Erythroblast (primary cell): ENCODE measurements around the gene EIF4H.

Source experiments
- GATA1 ChIP-seq: IDR thresholded peaks from 2 replicates; pipeline ENCODE4 v1.6.1; 2011; ENCODE audit warnings: low read depth, mild to moderate bottlenecking, control low read depth, low read length, moderate library complexity
- POLR2A ChIP-seq: IDR thresholded peaks from 2 replicates; pipeline ENCODE4 v1.6.1; 2011; ENCODE audit warnings: mild to moderate bottlenecking, low read length

DNA sequence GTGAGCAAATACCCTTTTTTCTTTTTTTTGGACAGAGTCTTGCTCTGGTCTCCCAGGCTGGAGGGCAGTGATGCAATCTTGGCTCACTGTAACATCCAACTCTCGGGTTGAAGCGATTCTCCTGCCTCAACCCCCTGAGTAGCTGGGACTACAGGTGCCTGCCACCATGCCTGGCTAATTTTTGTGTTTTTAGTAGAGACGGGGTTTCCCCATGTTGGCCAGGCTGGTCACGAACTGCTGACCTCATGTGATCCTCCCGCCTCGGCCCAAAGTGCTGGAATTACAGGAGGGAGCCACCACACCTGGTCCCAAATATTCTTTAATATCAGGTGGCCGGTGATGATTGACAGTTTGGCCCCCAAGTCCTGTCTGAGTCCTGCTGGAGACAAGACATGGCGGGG is 42.2 kb downstream of the EIF4H start:
- no peak for TF ChIP-seq POLR2A
- TF ChIP-seq GATA1: no peak
